GM12873 (cell line): ENCODE data around the gene AGT.

Experiments used
- CTCF ChIP-seq: IDR thresholded peaks from 2 replicates; pipeline ENCODE4 v1.5.1; 2012; ENCODE audit warnings: low read depth, mild to moderate bottlenecking, moderate library complexity, low read length, control low read depth; ENCODE audit not compliant: insufficient read depth; ENCODE audit errors: missing control alignments

Gene AGT

GRCh38 chr1:230739564-230740290 lies 25.8 kb upstream of the AGT start:
- TF ChIP-seq CTCF = no peak

GRCh38 chr1:230737622-230738262 lies 23.8 kb upstream of the AGT start:
- TF ChIP-seq CTCF = no peak

GRCh38 chr1:230735447-230735846 lies 21.5 kb upstream of the AGT start:
- TF ChIP-seq CTCF = no peak

GRCh38 chr1:230730977-230731376 lies 17.1 kb upstream of the AGT start:
- no peak for TF ChIP-seq CTCF

- TF ChIP-seq CTCF = no peak
Observed at GRCh38 chr1:230728710-230729392, 14.9 kb upstream of the AGT start.

GRCh38 chr1:230725256-230726012 lies 11.5 kb upstream of the AGT start:
- no peak for TF ChIP-seq CTCF

- TF ChIP-seq CTCF = no peak
Observed at GRCh38 chr1:230717251-230717650, 3.3 kb upstream of the AGT start.
